Omental fat pad (tissue), 4 donors: ENCODE results near the gene PZP. TPM values are rescaled to one million over a fixed set of nuclear protein-coding genes. Genes with fewer than 3 reads are reported as not detected.
"Not testable (repeated sequence)": the region's sequence is repeated elsewhere in the genome, so short reads cannot be mapped to it uniquely, and the experiment has no call there.

Source experiments
- ATAC-seq: fragments of 150-250 bp; one replicate; pipeline ENCODE4 v1.9.1; 2016; ENCODE audit warnings: mild to moderate bottlenecking, moderate library complexity; ENCODE audit not compliant: low FRiP score
- DNase-seq: peaks from one replicate; pipeline ENCODE4 v3.0.0-alpha.2; 2019; ENCODE audit warnings: low spot score
- CTCF ChIP-seq, 3 donors: fragments of 450-650 bp; IDR thresholded peaks; one replicate each; pipeline ENCODE4 v1.5.1; 2016 to 2017; ENCODE audit warnings: antibody characterized with exemption in 3 of 3, mild to moderate bottlenecking in 3 of 3, moderate library complexity in 2 of 3
- total RNA-seq, 4 donors: library from RNA; depleted of rRNA; stranded (reverse); fragments of >200 nt; gene quantifications; one replicate each; pipeline ENCODE4 v1.1.0, GENCODE V29; 2016

The PZP gene
- total RNA-seq, 4 donors from 2014 or later: 0.12 to 1.6 TPM; not detected in 2

GRCh38 chr12:9248435-9248834, 40.2 kb upstream of the PZP start:
- no peak for TF ChIP-seq CTCF (IDR thresholded peaks at IDR 0.05)
- ATAC-seq (no peak), DNase-seq (no peak)

- DNase-seq (no peak), ATAC-seq (no peak)
- TF ChIP-seq CTCF (IDR thresholded peaks at IDR 0.05): no peak
Observed at GRCh38 chr12:9244894-9245293, 36.7 kb upstream of the PZP start.

DNA sequence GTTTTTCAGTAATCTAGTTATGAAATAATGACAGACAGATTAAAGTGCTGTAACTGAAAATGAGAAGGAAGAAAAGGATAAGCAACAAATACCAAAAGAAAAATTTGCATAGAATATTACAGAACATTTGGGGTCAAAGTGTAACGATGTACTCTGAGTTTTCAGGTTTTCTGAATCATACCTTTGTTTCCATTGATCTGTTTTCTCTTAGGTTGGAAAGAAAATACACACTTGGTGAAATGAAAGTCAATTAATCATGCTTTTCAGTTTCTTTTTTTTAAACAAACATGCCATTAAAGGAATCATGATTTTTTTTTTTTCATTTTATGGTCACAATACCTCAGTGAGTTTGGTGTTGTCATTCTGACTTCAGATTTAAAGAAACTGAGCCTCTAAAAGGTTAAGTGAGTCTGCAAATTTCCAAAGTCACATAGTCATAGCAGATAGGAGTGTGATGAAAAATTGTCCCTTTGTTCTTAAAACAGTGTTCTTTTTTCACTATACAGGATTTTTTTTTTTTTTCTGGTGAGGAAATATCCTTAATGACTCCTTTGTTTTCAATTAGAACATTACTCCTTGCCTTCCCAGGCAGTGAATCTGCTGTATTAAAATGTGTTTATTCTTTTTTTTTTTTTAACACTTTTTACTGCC, 35.9 kb upstream of the PZP start:
- DNase-seq: no peak
- no peak for TF ChIP-seq CTCF (IDR thresholded peaks at IDR 0.05)
- ATAC-seq: no peak

GRCh38 chr12:9241301-9241700, 33.1 kb upstream of the PZP start:
- no peak for TF ChIP-seq CTCF (IDR thresholded peaks at IDR 0.05)
- ATAC-seq (no peak), DNase-seq (no peak)

DNA sequence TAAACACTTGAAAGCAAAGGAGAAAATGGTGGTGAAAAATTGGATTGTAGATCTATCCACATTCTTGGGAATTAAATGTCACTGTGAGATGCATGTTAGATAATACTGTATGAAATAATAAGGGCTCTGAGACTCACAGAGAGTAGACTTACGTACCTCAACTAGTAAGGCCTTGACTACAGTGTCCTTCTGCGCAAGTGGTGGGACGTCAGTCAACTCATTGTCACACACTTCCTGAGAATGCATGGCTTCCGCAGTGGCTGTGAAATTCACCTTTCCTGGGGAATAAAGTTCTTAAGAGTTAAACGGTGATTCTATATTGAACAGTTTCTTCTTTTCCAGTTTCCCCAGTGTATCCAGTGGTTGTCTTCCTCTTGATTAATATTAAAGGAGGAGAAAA, 32.6 kb upstream of the PZP start:
- TF ChIP-seq CTCF (IDR thresholded peaks at IDR 0.05): no peak
- ATAC-seq: no peak
- no peak for DNase-seq

- ATAC-seq, DNase-seq: not testable (repeated sequence)
Observed at GRCh38 chr12:9240004-9240635, 31.9 kb upstream of the PZP start.

DNA sequence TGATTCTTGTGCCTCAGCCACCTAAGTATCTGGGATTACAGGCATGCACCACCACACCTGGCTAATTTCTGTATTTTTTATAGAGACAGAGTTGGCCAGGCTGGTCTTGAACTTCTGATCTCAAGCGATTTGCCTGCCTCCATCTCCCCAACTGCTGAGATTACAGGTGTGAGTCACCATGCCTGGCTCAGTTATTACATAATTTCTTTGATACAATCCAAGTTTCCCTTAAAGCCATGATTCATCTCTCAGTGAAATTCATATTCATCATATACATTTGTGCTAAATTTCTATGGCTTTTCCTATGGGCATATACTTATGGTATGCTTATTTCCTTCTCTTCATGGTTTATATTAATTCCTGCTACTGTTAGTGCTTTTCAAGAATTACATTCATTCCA, 29.1 kb upstream of the PZP start:
- DNase-seq (no peak), ATAC-seq (no peak)
- TF ChIP-seq CTCF (IDR thresholded peaks at IDR 0.05): no peak
